Erythroblast (primary cell): ENCODE data around the gene DAGLA.

Experiments used
- DNase-seq, 2 experiments: peaks; one replicate each; lab custom pipeline; 2025; lab: John Stamatoyannopoulos, UW
- GATA1 ChIP-seq: IDR thresholded peaks from 2 replicates; pipeline ENCODE4 v1.6.1; 2011; ENCODE audit warnings: low read depth, mild to moderate bottlenecking, control low read depth, low read length, moderate library complexity
- POLR2A ChIP-seq: IDR thresholded peaks from 2 replicates; pipeline ENCODE4 v1.6.1; 2011; ENCODE audit warnings: mild to moderate bottlenecking, low read length

The DAGLA gene

GRCh38 chr11:61713906-61714305 is 33.7 kb downstream of the DAGLA start:
- DNase-seq = no peak
- no peak for TF ChIP-seq POLR2A
- no peak for TF ChIP-seq GATA1

GRCh38 chr11:61714316-61714715 is 34.1 kb downstream of the DAGLA start:
- no peak for DNase-seq
- TF ChIP-seq GATA1 (no peak), POLR2A (no peak)

- DNase-seq = no peak
Measured at GRCh38 chr11:61714916-61715315, 34.7 kb downstream of the DAGLA start.

GRCh38 chr11:61715867-61716266 is 35.7 kb downstream of the DAGLA start:
- no peak for DNase-seq
- no peak for TF ChIP-seq POLR2A
- TF ChIP-seq GATA1 = no peak

More at GRCh38 chr11:61714916-61715315, 34.7 kb downstream of the DAGLA start:
- TF ChIP-seq POLR2A (no peak), GATA1 (no peak)

GRCh38 chr11:61716478-61717285 is 36.5 kb downstream of the DAGLA start:
- TF ChIP-seq GATA1 (no peak), POLR2A (no peak)
- DNase-seq = no peak

- no peak for TF ChIP-seq GATA1
- no peak for TF ChIP-seq POLR2A
- no peak for DNase-seq
Measured at GRCh38 chr11:61717286-61718033, 37.3 kb downstream of the DAGLA start.

GRCh38 chr11:61718046-61718531 is 37.9 kb downstream of the DAGLA start:
- TF ChIP-seq GATA1 (no peak), POLR2A (no peak)
- DNase-seq = no peak

GRCh38 chr11:61718621-61719302 is 38.6 kb downstream of the DAGLA start:
- TF ChIP-seq POLR2A (no peak), GATA1 (no peak)
- no peak for DNase-seq

GRCh38 chr11:61719978-61720377 is 39.8 kb downstream of the DAGLA start:
- no peak for DNase-seq
- TF ChIP-seq GATA1 (no peak), POLR2A (no peak)

GRCh38 chr11:61720597-61720996 is 40.4 kb downstream of the DAGLA start:
- no peak for DNase-seq
- TF ChIP-seq POLR2A = no peak
- TF ChIP-seq GATA1 = no peak

GRCh38 chr11:61724437-61724836 is 44.2 kb downstream of the DAGLA start:
- DNase-seq = no peak
- TF ChIP-seq GATA1 (no peak), POLR2A (no peak)

GRCh38 chr11:61725781-61726231 is 45.6 kb downstream of the DAGLA start:
- TF ChIP-seq POLR2A (no peak), GATA1 (no peak)

GRCh38 chr11:61726775-61727174 is 46.6 kb downstream of the DAGLA start:
- no peak for TF ChIP-seq POLR2A
- no peak for TF ChIP-seq GATA1
- no peak for DNase-seq

More at GRCh38 chr11:61725781-61726231, 45.6 kb downstream of the DAGLA start:
- no peak for DNase-seq

GRCh38 chr11:61727401-61727811 is 47.2 kb downstream of the DAGLA start:
- no peak for DNase-seq
- TF ChIP-seq POLR2A (no peak), GATA1 (no peak)
